ENCODE data around the gene LTA4H.

LTA4H gene

DNA sequence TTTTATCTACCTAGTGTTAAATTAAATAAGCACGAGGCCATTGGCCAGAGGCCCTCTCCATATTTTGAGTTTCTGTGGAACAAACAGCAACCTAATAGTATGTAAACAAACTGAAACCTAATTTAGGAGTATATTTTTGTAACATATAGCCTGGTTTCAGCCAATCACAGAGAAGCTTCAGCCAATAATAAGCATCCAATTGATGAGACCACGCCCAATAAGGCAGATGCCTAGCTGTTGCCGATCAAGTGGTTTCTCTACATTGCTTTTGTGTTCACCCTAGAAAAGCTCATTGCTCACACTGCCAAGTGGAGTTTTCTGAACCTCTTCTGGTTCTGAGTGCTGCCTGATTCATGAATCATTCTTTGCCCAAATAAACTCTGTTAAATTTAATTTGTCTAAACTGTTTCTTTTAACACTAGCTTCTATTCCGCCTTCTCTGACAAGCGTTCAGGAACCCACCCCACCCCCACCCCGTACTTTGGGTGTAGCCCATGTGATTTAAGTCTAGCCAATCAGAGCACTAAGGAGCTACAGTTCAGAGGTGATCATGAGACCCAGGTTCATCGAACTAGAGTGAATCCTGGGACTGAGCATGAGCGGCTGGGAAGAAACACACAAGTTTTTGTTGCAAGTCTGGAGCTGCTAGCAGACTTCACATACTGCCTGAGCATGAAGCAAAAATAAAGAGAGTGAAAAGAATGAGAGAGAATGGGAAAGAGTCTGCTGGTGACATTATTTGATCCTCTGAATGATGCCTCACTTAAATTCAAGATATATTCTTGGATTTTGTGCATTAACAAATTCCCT lies 21.5 kb upstream of the LTA4H start:
- DNase-seq: no peak

- no peak for DNase-seq
These were observed 18.8 kb upstream of the LTA4H start for GRCh38 chr12:96054244-96054610.

DNA sequence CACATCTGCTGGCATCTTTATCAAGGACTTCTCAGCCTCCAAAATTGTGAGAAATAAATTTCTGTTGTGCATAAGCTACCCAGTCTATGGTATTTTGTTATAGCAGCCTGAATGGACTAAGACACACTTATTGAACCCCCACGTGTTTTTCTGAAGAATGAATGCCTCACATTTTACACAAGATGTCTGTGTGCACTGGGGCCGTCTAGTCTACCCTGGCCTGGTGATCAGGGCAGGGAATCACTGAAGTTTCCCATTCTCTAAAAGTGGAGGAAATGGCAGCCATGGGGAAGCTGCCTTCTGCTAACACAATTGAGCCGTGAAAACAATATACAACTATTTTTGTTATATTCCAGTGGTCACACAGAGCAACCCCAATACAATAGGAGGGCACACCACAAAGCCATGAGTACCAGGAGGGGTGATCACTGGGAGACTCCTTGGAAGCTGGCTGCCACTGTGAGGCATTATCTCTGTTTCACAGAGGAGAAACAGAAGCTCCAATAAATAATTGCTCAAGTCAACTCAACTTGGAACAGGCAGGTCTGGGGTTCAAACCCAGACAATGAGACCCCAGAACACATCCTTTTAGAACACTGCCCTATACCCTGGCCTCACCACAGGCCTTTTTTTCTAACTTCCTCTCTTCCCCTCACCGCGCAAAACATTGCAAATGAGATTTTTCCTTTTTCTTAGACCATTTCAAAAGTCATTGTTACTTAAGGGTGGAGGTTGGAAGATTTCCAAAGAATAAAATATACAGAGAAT lies 18.3 kb upstream of the LTA4H start:
- DNase-seq: no peak

GRCh38 chr12:96051756-96052485 lies 16.5 kb upstream of the LTA4H start:
- no peak for DNase-seq

- no peak for DNase-seq
These were observed 14.8 kb upstream of the LTA4H start for GRCh38 chr12:96050139-96050538.

DNA sequence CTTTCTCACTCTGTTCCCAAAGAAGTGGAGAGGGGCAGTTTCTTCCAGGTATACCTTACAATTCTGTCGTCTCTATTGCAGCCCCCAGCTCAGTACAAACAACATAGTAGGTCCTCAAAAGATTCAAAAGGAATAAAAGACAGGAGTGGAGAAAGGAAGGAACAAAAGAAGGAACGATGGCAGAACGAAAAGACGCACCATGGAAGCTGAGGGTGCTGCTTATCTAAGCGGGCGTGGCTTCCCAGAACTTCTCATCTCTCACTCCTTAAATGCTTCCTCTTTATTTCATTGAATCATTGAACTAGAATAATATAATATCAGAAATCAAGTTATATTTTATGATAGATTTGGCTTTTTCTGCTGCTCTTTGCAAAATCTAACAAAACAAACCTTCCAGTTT lies 13.7 kb upstream of the LTA4H start:
- DNase-seq: no peak

DNA sequence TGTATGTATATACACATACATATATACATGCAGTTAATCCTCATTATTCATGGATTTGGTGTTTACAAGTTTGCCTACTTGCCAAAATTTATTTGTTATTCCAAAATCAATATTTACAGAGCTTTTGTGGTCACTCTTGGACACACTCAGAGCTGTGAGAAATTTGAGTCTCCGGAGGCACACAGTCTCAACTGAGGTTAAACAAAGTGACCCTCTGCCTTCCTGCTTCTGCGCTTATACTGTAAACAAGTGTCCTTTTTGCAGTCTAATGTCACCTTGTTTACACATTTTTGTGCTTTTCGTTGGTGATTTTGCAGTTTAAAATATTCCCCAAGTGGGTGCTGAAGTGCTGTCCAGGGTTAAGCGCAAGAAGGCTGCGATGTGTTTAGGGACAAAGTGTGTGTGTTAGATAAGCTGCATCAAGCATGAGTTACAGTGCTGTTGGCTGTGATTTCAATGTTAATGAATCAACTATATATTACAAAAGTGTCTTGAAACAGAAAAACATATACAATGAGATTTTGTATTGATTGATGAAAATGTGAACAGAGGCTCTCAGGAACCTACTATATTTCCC lies 13.1 kb upstream of the LTA4H start:
- no peak for DNase-seq

- DNase-seq: peak; percentile 33 to 51
These were observed 12.1 kb upstream of the LTA4H start for GRCh38 chr12:96047229-96048211.

- DNase-seq: no peak
These were observed 11.3 kb upstream of the LTA4H start for GRCh38 chr12:96046543-96047228.

DNA sequence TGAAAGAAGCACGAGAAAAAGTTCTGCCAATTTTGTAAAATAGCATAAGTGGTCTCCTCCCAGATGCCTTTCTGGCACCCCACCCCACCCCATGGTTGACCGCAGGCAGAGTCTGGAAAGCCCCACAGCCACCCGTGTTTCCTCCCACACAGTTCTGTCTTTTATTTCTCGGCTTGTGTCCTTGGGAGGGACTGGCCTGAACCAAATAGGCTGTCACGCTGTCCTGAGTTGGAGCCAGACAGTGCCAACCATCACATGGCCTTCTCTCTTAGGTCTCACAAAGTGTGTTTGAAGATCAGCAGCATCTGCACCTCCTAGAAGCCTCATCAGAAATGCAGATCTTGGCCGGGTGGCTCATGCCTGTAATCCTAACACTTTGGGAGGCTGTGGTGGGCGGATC lies 10.2 kb upstream of the LTA4H start:
- no peak for DNase-seq

- no peak for DNase-seq
These were observed 9.5 kb upstream of the LTA4H start for GRCh38 chr12:96044943-96045290.

GRCh38 chr12:96044017-96044942 lies 8.9 kb upstream of the LTA4H start:
- DNase-seq: no peak

DNA sequence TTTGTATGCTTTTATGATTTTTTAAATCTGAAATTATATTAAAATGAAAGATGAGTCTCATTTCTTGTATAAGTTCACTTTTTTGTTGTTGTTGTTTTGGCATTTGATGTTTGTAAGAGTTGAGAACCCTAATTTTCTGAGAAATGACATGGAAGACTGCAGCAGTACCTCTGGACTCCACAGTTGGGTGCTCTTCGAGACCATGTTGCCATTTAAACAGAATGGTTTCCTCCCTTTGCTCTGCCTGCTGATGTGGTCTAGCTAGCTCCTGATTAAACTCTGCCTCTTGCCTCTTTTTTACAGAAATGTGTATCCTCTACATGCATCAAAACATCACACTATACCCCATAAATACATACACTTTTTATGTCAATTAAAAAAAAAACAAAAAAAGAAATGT lies 5.8 kb upstream of the LTA4H start:
- DNase-seq: no peak

DNA sequence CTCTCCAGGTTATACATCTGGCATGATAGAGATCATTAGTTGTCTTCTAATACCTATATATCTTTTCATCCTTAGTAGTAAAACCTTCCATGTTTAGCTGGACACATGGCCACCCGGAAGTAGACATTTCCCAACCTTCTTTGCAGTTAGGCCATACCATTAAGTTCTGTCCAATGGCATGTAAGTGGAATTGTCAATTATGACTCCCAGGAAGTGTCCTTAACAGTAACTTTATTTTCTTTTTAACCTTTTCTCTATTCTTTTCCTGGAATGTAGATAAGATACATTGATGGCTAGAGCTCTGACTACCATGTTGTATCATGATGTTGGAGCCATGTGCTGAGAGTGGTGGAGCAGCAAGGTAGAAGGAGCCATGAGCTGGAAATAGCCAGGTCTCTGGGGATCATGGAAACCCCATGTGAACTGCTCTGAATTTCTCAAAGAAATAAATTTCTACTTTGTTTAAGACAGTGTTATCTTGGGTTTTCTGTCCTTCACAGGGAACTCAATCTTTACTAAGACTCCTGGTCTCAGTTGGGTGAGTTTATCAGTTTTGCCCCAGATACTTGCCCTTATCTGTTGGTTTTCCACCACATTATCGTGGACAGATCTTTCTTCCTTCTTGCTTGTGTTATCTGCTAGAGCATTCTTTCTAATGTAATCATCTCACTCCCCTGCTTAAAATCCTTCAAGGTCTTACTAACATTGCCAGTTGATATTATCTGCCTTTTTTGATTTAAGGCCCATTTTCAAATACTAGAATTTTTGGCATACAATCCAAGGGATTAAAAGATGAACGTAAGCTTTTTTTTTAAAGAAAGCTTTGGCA lies 5.1 kb upstream of the LTA4H start:
- DNase-seq: no peak

- DNase-seq: no peak
These were observed 4.1 kb upstream of the LTA4H start for GRCh38 chr12:96039516-96039915.

DNA sequence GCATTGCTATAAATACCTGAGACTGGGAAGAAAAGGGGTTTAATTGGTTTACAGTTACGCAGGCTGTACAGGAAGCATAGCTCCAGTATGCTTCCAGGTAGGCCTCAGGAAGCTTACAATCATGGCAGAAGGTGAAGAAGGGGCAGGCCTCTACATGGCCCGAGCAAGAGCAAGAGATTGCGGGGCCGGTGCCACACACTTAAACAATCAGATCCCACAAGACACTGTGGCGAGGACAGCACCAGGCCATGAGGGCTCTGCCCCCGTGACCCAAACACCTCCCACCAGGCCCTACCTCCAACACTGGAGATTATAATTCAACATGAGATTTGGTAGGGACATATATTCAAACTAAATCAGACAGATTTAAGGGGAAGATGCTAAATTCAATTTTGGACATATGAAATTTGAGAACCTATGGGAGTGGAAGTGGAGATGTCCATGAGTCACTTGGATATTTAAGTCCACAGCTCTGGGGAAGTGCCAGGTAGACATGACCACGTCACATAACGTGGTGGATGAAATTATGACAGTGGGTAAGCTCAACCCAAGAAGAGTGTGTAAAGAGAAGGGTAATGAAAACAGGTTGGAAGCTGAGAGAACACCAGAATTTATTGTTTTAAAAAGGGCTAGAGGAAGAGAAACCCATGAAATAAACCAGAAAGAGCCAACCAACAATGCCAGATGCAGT lies 1.5 kb upstream of the LTA4H start:
- no peak for DNase-seq

DNA sequence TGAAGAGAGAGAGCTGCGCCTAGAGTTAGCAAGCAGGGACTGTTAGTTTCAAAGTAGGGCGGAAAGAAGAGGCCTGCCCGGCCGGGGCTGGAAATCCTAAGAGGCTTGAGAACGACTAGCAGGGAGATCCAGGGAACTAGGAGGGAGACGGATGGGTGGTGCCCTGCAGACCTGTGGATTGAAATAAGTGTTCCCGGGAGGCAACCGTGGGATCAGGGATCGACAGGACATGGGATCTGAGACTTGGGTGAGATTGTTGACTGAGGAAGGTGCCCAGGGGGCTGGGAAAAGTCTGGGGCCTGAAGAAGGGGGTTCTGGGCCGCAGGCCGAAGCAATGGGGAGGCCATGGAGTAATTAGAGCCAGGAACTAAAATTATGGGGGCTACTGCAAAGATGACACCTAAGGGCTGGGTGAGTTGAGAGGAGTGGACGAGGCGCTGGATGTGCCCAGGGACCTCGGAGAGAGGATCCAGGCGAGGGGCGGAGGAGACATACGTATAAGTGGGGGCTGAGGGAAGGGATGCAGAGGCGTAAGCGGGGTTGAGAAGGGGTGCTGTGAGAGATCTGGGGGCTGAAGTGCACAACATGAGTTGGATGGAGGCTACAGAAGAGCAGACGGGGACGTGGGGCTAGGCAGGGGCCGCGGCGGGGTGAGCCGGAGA lies 635 bp downstream of the LTA4H start:
- DNase-seq: peak in 1 of 2 experiments; percentile 19

Data from NCI-H446 (cell line).